Inferior parietal cortex (tissue), 1 donor: Measurements from ENCODE around the gene CRYGN.

Experiments used
- DNase-seq: peaks from one replicate; pipeline ENCODE4 v3.0.0-alpha.2; 2016; ENCODE audit errors: extremely low spot score

CRYGN gene

GRCh38 chr7:151459726-151460473 lies 20.0 kb upstream of the CRYGN start:
- peak; percentile 59 for DNase-seq

- no peak for DNase-seq
These were observed 17.6 kb upstream of the CRYGN start for GRCh38 chr7:151457534-151457933.

- no peak for DNase-seq
These were observed 16.8 kb upstream of the CRYGN start for GRCh38 chr7:151456782-151457181.

GRCh38 chr7:151456276-151456675 lies 16.3 kb upstream of the CRYGN start:
- DNase-seq = no peak

- no peak for DNase-seq
These were observed 15.7 kb upstream of the CRYGN start for GRCh38 chr7:151455690-151456089.

GRCh38 chr7:151454932-151455530 lies 15.1 kb upstream of the CRYGN start:
- no peak for DNase-seq

GRCh38 chr7:151454305-151454704 lies 14.4 kb upstream of the CRYGN start:
- DNase-seq = no peak

GRCh38 chr7:151453326-151453791 lies 13.4 kb upstream of the CRYGN start:
- no peak for DNase-seq

- DNase-seq = no peak
These were observed 12.9 kb upstream of the CRYGN start for GRCh38 chr7:151452680-151453325.

- DNase-seq = no peak
These were observed 12.0 kb upstream of the CRYGN start for GRCh38 chr7:151451626-151452571.

GRCh38 chr7:151451156-151451555 lies 11.2 kb upstream of the CRYGN start:
- DNase-seq = no peak

- DNase-seq = no peak
These were observed 10.0 kb upstream of the CRYGN start for GRCh38 chr7:151449990-151450389.

- DNase-seq = peak; percentile 45
These were observed 8.6 kb upstream of the CRYGN start for GRCh38 chr7:151448261-151449252.

GRCh38 chr7:151447901-151448260 lies 7.9 kb upstream of the CRYGN start:
- DNase-seq = no peak

- no peak for DNase-seq
These were observed 7.4 kb upstream of the CRYGN start for GRCh38 chr7:151447312-151447711.

- no peak for DNase-seq
These were observed 6.5 kb upstream of the CRYGN start for GRCh38 chr7:151446412-151446811.

GRCh38 chr7:151444632-151445031 lies 4.7 kb upstream of the CRYGN start:
- no peak for DNase-seq

GRCh38 chr7:151442776-151443496 lies 3.0 kb upstream of the CRYGN start:
- no peak for DNase-seq

GRCh38 chr7:151440799-151441445 lies 981 bp upstream of the CRYGN start:
- no peak for DNase-seq
